ENCODE measurements around the gene ABCD4.

Gene ABCD4

GRCh38 chr14:74260525-74261233 lies 42.1 kb downstream of the ABCD4 start:
- H3K4me3 ChIP-seq (replicated peaks; ENCODE audit: low read depth, low read length): no peak overlapping the region
- DNase-seq (ENCODE audit: low read depth): no peak
- no peak for TF ChIP-seq CTCF (IDR thresholded peaks at IDR 0.05; ENCODE audit: low read length, missing control alignments)

GRCh38 chr14:74259513-74259912 lies 43.2 kb downstream of the ABCD4 start:
- H3K4me3 ChIP-seq (replicated peaks; ENCODE audit: low read depth, low read length): no peak overlapping the region
- no peak for DNase-seq (ENCODE audit: low read depth)
- TF ChIP-seq CTCF (IDR thresholded peaks at IDR 0.05; ENCODE audit: low read length, missing control alignments): no peak

DNA sequence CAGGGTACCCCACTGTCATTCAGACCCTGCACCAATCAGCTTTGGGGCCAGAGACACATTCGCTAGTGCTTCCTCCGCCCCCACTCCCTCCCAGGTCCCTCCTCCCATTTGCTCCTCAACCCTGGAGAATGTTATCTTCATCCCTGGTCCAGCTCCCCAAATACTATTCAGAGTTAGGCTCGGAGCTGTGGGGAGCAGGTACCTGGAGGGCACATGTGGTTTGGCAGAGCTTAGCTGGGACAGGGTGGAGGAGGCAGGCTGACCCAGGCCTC lies 44.0 kb downstream of the ABCD4 start:
- DNase-seq (ENCODE audit: low read depth): no peak
- TF ChIP-seq CTCF (IDR thresholded peaks at IDR 0.05; ENCODE audit: low read length, missing control alignments): no peak
- no peak overlapping the region for H3K4me3 ChIP-seq (replicated peaks; ENCODE audit: low read depth, low read length)

GRCh38 chr14:74257941-74258763 lies 44.6 kb downstream of the ABCD4 start:
- H3K4me3 ChIP-seq (replicated peaks; ENCODE audit: low read depth, low read length): peak overlapping the region; percentile 64
- no peak for TF ChIP-seq CTCF (IDR thresholded peaks at IDR 0.05; ENCODE audit: low read length, missing control alignments)
- DNase-seq (ENCODE audit: low read depth): no peak

GRCh38 chr14:74257078-74257940 lies 45.4 kb downstream of the ABCD4 start:
- peak overlapping the region; percentile 64 for H3K4me3 ChIP-seq (replicated peaks; ENCODE audit: low read depth, low read length)
- DNase-seq (ENCODE audit: low read depth): peak; percentile 30
- peak; percentile 45 for TF ChIP-seq CTCF (IDR thresholded peaks at IDR 0.05; ENCODE audit: low read length, missing control alignments)

- no peak overlapping the region for H3K4me3 ChIP-seq (replicated peaks; ENCODE audit: low read depth, low read length)
- TF ChIP-seq CTCF (IDR thresholded peaks at IDR 0.05; ENCODE audit: low read length, missing control alignments): no peak
Observed at GRCh38 chr14:74255281-74255680, 47.5 kb downstream of the ABCD4 start.

More at GRCh38 chr14:74255281-74255680, 47.5 kb downstream of the ABCD4 start:
- DNase-seq (ENCODE audit: low read depth): no peak

Measured in fibroblast of pulmonary artery (primary cell).